Measurements from ENCODE around the gene DCP1A.
"Not testable (repeated sequence)": the region's sequence is repeated elsewhere in the genome, so short reads cannot be mapped to it uniquely, and the experiment has no call there.

The DCP1A gene

GRCh38 chr3:53269193-53269592 is 78.2 kb downstream of the DCP1A start:
- not testable (repeated sequence) for DNase-seq

DNA sequence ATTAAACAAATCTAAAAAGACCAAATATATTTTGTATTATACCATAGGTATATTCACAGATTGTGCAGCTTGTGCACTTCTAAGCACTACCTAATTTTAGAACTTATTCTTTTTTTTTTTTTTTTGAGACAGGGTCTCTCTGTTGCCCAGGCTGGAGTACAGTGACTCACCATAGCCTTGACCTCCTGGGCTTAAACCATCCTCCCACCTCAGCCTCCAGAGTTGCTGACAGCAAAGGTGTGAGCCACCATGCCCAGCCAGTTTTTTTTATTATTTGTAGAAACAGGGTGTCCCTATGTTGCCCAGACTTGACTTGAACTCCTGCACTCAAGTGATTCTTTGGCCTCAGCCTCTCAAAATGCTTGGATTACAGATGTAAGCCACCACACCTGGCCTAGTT is 79.6 kb downstream of the DCP1A start:
- DNase-seq: no peak

GRCh38 chr3:53264718-53265117 is 82.6 kb downstream of the DCP1A start:
- no peak for DNase-seq

DNA sequence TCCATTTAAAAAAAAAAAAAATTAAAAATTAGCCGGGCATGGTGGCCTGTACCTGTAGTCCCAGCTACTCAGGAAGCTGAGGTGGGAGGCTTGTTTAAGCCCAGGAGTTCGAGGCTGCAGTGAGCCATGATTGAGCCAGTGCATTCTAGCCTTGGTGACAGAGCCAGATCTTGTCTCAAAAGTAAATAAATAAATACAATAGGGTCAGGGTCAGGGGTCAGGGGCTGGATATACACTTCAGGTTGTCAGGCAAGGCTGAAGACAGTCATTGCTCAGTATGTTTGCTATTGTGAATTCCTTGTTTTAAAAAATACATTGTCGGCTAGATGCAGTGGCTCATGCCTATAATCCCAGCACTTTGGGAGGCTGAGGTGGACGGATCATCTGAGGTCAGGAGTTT is 83.4 kb downstream of the DCP1A start:
- DNase-seq: no peak

- no peak for DNase-seq
These were observed 85.6 kb downstream of the DCP1A start for GRCh38 chr3:53261712-53262111.

DNA sequence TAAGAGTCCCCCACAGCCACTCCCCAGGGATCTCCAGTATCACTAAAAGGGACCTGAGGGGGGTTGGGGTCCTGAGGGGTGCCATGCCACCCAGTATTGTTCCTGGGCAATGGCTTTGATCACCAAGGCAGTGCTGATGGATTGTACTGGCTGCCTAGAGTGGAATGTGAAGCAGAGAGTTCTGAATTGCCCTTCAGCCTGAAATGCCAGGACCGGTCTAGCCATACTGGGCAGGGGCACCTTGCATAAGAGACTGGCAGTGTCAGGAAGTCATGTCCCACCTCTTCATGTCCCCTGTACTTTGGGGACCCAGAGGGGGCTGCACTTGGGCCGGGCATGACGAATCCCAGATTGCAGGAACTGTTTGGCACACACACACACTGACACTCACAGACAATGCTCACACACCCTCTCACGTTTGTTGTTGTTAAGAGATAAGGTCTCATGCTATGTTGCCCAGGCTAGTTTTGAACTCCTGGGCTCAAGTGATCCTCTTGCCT is 87.0 kb downstream of the DCP1A start:
- no peak for DNase-seq

DNA sequence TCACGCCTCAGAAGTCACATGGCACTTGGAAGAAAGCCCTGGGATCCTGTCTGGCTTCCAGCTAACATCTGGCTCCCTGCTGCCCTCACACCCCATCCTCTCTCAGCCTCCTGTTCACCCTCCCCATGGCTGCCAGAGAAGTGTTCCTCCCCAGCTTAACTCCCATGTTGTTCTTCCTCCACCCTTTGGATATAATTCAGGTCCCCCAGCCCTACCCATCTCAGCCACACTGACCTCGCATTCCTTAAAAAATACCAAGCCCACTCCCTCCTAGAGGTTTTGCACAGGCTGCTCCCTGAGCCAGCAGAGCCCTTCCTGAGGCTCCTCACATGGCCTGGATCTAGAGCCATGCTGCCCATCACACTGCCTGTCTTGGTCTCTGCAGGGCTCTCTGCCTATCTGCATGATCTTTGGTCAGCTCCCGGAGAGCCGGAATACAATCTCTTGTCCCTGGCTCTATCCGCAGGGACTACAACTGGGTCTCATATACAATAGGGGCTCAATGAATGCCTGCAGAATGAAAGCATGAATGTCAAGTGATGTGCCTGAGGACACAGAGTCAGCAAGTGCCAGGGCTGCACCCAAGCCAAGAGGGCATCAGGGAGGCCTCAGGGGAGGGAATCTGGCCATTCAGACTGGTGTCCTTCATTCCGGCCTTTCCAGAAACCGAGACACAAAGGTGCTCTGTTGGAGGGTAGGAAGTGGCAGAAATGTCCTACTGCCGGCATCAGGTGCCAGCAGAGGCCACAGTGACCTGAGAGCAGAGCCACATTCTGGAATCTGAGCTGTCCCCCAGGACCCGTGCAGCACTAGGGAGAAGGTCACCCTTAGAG is 87.7 kb downstream of the DCP1A start:
- DNase-seq: peak in 26 of 56 donors; percentile 14 to 69 (median 35)

- DNase-seq: peak in 19 of 56 donors; percentile 15 to 74 (median 37)
These were observed 88.5 kb downstream of the DCP1A start for GRCh38 chr3:53258600-53259426.

DNA sequence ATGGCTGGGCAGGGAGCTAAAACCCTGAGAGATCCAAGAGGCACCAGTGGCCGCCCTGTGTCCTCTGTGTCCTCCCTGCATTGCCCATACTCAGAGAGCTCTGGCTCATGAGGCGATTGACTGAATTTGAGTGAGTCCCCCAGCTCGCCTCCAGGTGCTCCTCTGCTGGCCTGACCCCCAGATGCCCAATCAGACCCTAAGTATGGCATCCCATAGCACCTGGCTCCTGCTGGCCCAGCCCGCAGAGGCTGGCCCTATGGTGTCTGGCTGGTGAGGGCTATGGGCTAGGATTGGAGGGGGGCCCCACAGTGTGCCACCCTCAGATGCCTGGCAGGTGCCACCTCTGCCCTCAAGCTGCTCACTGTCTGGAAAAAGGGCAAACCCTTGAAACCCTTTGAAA is 89.9 kb downstream of the DCP1A start:
- DNase-seq: no peak

DNA sequence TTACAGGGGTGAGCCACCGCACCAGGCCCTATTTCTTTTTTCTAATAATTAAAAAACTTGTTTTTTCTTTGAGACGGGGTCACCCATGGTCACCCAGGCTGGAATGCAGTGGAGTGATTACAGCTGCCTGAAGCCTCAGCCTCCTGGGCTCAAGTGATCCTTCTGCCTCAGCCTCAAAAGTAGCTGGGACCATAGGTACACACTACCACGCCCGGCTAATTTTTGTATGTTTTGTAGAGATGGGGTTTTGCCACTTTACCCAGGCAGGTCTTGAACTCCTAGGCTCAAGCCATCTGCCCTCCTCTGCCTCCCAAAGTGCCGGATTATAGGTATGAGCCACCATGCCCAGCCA is 90.7 kb downstream of the DCP1A start:
- no peak for DNase-seq

- DNase-seq: peak; percentile 18 to 91 (median 78)
These were observed 91.3 kb downstream of the DCP1A start, which contains the start of gene TKT for GRCh38 chr3:53255775-53256703. TKT (minus strand) TSS chr3:53256022; CDS start chr3:53255942, 80 bp downstream.

GRCh38 chr3:53255423-53255774 is 91.9 kb downstream of the DCP1A start:
- DNase-seq: peak in 27 of 56 donors; percentile 26 to 60 (median 46)

DNA sequence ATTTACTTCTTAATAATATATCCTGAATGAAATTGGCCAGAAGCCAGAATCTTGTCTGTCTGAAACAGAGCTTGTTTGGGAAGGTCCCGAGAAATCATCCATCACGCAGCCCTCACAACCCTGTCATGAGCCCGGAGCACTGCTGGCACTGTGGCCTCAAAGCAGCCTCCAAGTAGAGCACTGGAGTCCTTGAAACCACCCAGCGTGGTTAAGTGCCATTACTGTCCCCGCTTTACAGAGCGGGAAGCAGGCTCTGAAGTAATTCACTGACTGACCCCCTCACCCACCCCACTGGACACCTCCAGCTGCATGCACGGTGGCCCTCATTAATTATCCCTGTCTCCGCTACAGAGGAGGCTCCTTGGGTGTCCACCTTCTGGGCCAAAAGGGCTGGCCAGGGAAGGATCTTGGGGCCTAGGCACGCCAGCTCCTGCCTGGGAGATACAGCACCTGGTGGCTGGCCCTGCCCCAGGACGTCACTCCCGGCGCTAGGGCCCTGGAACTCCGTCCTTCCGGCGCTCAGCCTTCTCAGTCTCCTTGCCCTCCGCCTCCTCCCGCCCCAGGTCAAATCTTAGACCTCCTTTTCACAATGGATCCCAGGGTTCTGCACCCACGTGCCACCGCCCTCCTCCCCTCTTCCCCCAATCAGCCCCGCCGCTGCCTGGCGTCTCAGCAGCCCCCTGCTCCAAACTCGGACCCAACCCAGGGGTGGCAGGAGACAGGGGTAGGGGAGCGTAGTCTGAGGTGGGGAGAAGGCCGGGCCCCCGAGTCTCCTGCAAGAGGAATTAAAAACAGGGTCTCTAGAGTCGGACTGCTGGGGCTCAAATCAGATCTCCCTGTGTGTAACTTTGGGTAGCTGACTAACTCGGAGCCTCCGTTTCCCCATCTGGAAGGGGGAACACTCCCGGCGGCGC is 92.6 kb downstream of the DCP1A start:
- DNase-seq: peak in 35 of 56 donors; percentile 14 to 59 (median 39)

GRCh38 chr3:53253707-53254508 is 93.4 kb downstream of the DCP1A start:
- peak in 1 of 56 donors; percentile 30 for DNase-seq

DNA sequence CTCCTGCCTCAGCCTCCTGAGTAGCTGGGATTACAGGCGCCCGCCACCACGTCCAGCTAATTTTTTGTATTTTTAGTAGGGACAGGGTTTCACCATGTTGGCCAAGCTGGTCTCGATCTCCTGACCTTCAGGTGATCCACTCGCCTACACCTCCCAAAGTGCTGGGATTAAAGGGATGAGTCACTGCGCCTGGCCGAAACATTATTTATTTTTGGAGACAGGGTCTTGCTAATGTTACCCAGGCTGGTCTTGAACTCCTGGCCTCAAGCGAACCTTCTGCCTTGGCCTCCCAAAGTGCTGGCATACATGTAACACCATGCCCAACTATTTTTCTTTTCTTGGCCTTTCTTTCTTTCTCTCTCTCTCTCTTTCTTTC is 94.4 kb downstream of the DCP1A start:
- DNase-seq: not testable (repeated sequence)

- DNase-seq: no peak
These were observed 95.0 kb downstream of the DCP1A start for GRCh38 chr3:53252096-53252946.

- peak in 1 of 56 donors; percentile 24 for DNase-seq
These were observed 96.3 kb downstream of the DCP1A start for GRCh38 chr3:53250881-53251605.
